ENCODE results near the gene WNK1.

WNK1 gene

GRCh38 chr12:867905-868304 is 115.5 kb downstream of the WNK1 start:
- no peak for DNase-seq

GRCh38 chr12:868722-869121 is 116.3 kb downstream of the WNK1 start:
- no peak for DNase-seq

GRCh38 chr12:870378-870777 is 118.0 kb downstream of the WNK1 start:
- DNase-seq: no peak

- no peak for DNase-seq
Measured at GRCh38 chr12:873954-874353, 121.6 kb downstream of the WNK1 start.

- no peak for DNase-seq
Measured at GRCh38 chr12:879641-880040, 127.3 kb downstream of the WNK1 start.

- DNase-seq: no peak
Measured at GRCh38 chr12:880656-881055, 128.3 kb downstream of the WNK1 start.

- DNase-seq: no peak
Measured at GRCh38 chr12:884746-885414, 132.5 kb downstream of the WNK1 start.

GRCh38 chr12:885701-886100 is 133.3 kb downstream of the WNK1 start:
- DNase-seq: no peak

- DNase-seq: no peak
Measured at GRCh38 chr12:886206-886605, 133.8 kb downstream of the WNK1 start.

GRCh38 chr12:894226-894625 is 141.8 kb downstream of the WNK1 start:
- DNase-seq: no peak

GRCh38 chr12:896031-896430 is 143.7 kb downstream of the WNK1 start:
- DNase-seq: no peak

- DNase-seq: no peak
Measured at GRCh38 chr12:897386-897785, 145.0 kb downstream of the WNK1 start.

GRCh38 chr12:902581-902980 is 150.2 kb downstream of the WNK1 start:
- no peak for DNase-seq

GRCh38 chr12:903055-903454 is 150.7 kb downstream of the WNK1 start:
- no peak for DNase-seq

- DNase-seq: no peak
Measured at GRCh38 chr12:904010-904414, 151.6 kb downstream of the WNK1 start.

- DNase-seq: no peak
Measured at GRCh38 chr12:905261-906031, 153.1 kb downstream of the WNK1 start.

GRCh38 chr12:906062-906585 is 153.7 kb downstream of the WNK1 start:
- DNase-seq: no peak

GRCh38 chr12:907413-908185 is 155.2 kb downstream of the WNK1 start:
- no peak for DNase-seq

GRCh38 chr12:909861-910260 is 157.5 kb downstream of the WNK1 start:
- DNase-seq: no peak

- no peak for DNase-seq
Measured at GRCh38 chr12:910416-910815, 158.0 kb downstream of the WNK1 start.

- DNase-seq: no peak
Measured at GRCh38 chr12:911191-911826, 158.9 kb downstream of the WNK1 start.

GRCh38 chr12:912466-913235 is 160.3 kb downstream of the WNK1 start:
- no peak for DNase-seq

Measured in T-helper 9 cell (primary cell).